Stimulated activated CD4-positive, alpha-beta T cell treated with anti-CD3 and anti-CD28 coated beads, Interleukin-4, amount 100 ng/mL, for 24 hours (primary cell): Measurements from ENCODE around the gene GPR55.
"Not testable (repeated sequence)": the region's sequence is repeated elsewhere in the genome, so short reads cannot be mapped to it uniquely, and the experiment has no call there.

Experiments used
- DNase-seq: peaks from one replicate; pipeline ENCODE4 v3.0.0-alpha.2; 2020

The GPR55 gene

GRCh38 chr2:230950874-230951339 is 25.9 kb upstream of the GPR55 start:
- DNase-seq: no peak

DNA sequence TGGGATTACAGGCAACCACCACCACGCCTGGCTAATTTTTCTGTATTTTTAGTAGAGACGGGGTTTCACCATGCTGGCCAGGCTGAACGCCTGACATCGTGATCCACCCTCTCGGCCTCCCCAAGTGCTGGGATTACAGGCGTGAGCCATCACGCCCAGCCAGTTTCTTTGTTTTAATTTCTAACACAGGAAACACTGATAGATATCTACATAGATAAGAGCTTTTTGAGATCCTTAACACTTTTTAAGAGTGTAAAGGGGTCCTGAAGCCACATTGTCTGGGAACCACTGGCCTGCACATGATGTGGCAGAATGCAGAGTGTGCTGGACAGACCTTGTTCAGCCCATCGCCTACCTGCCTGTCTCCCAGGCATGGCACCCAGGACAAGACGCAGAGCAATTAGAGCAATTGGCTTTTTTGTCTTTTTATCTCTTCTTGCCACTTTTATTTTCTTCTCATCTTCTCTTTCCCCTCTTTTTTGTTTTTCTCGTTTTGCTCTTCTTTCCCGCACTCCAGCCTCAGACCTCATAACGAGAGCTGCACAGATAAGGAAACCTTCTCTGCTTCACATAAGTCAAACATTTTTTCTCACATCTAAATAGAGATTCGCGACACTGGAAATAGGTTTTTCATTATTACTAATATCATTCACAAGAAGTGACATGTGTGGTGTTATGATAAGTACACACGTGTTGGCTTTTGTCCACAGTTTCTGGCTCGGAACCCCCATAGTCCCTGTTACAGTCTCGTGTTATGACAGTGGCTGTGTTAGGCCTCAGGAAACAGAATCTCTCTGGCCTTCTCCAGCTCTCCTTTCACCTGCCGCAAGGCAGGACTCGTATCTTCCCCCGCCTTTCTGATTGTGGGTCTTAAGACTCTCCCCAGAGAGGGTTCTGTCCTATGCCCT is 25.2 kb upstream of the GPR55 start:
- DNase-seq: peak; percentile 39

DNA sequence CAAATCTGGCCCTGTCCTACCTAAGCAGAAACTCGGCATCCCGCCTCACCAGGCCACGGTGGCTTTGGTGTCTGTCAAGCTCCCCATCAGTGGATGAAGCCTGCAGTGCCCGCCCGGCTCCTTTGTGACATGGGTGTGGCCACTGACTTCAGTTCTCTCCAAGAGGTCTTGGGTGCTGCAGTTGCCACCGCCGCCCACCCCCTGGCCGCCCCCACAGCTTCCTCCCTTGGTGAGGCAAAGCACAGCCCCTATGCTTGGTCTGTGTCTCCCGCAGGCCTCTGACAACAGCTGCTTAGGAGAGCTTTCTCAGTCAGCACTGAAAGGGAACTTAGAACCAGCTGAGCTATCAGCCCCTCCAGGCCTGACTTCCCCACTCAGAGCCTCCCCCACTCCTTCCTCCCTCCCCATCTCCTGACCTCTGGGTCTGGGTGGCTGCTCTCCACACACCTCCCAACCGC is 22.9 kb upstream of the GPR55 start:
- DNase-seq: no peak

GRCh38 chr2:230947235-230947576 is 22.2 kb upstream of the GPR55 start:
- no peak for DNase-seq

GRCh38 chr2:230946429-230947234 is 21.6 kb upstream of the GPR55 start:
- DNase-seq: no peak

GRCh38 chr2:230944757-230945372 is 19.8 kb upstream of the GPR55 start:
- no peak for DNase-seq

DNA sequence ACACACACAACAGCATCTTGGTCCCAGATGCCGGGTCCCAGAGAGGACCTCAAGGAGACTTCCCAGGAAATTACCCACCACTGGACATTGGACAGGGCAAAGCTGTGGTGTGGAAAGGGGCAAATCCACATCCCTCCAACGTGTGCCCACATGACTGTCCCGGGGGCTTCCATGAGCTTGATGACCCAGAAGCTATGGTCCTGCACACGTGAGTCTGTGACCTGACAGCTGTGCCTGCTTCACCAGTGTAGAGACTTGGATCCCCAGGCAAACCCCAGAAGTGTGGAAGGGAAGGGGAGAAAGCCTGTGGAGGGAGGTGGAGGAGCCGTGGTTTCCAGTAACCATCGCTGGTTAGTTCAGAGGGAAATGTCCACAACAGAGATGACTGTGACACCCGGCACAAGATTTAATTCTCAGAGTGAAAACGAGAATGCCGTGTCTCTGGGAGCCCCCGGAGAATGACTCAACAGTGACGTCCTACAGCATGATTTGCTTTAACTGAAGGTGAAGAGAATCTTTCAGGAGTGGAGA is 19.1 kb upstream of the GPR55 start:
- DNase-seq: peak; percentile 72

DNA sequence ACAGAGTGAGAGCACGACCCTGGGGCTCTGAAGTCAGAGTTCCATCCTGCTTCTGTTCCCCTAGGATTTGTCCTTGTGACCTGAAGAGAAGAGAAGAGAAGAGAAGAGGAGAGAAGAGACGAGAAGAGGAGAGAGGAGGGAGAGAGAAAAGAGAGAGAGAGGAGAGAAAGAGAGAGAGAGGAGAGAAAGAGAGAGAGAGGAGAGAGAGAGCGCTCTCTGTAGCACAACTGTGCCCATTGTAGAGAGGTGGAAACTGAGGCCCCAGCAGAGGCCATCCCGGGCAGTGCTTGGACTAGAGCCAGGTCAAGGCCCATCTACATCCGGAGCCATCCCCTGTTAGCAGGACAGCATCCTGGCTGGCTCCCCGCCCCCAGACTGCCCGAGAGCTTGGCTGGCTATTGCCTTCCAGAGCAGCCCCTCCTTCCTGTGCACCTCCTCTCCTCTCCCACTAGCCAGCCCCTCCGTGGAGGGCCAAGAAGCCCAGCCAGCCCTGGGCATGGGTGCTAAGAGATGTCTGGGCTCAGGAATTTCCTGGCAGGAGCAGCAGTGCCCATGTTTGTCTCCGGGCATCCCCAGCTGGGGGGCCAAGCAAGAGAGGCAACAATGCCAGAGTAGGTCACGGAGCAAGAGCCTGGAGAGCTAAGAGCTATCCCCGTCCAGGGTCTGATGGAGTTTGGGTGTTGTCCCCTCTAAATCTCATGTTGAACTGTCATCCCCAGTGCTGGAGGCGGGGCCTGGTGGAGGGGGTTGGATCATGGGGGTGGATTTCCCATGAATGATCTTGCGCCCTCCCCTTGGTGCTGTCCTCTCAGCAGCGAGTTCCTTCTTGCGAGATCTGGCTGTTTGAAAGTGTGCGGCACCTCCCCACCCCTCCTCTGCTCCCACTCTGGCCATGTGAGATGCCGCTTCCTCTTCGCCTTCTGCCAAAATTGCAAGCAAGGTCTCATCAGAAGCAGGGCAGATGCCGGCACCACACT is 18.2 kb upstream of the GPR55 start:
- peak; percentile 40 for DNase-seq

- DNase-seq: no peak
These were observed 17.3 kb upstream of the GPR55 start for GRCh38 chr2:230942371-230942770.

DNA sequence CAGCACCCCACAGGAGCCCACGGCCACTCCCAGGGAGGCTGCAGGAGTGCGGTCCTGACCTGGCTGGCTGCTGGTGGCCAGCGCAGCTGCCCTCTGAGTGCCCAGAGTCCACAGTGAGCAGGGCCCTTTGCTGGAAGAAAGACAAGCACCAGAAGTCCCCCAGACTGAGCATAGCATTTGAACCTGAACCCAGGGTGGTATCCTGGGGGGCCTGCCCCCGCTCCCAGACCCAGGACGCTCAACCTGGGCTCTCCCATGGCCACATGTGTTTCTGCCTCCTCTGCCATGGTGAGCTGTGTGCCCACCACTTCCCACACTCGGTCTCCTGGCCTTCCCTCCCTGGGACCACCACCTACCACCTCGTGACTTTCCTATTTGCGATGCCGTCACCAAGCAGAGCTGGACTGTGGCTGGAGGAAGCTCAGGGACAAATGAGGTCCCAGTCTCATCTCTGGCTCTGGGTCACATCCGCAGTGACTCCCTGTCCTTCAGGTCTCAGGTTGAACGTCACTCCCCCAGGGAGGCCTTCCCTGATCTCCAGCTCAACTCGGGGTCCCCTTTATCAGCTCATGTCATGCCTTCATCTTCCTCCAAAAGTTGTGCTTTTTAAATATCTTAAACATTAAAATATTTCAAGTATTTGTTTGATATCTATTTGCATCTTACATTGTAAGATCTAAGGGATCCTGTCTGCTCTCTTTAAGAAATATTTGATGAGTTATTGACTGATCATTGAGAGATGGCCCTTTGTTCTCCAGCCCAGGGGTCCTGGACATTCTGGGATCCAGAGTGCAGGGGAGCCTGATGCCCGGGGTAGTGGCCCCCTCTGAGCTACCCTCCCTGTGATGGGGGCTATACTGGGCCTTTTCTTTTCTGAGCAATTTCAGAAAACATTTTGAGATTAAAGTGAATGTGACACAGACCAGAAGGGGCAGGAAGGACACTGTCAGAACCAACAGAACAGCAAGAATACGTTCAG is 16.4 kb upstream of the GPR55 start:
- no peak for DNase-seq

DNA sequence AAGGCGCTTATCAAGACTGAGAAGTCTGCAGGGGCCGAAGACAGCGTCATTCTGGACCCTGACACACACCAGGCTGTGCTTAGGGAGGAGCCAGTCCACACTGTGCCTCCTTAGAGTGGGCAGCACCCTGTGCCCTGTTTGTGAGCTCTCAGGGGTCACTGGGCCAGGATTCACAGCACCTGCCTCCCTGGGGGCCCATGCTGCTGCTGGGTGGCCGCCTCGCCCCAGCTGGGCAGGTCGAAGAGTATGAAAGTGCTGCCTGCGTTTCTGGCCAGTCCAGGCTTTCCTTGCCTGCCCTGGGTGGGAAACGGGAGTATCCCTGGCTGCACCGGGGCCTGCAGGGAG is 15.4 kb upstream of the GPR55 start:
- DNase-seq: no peak

DNA sequence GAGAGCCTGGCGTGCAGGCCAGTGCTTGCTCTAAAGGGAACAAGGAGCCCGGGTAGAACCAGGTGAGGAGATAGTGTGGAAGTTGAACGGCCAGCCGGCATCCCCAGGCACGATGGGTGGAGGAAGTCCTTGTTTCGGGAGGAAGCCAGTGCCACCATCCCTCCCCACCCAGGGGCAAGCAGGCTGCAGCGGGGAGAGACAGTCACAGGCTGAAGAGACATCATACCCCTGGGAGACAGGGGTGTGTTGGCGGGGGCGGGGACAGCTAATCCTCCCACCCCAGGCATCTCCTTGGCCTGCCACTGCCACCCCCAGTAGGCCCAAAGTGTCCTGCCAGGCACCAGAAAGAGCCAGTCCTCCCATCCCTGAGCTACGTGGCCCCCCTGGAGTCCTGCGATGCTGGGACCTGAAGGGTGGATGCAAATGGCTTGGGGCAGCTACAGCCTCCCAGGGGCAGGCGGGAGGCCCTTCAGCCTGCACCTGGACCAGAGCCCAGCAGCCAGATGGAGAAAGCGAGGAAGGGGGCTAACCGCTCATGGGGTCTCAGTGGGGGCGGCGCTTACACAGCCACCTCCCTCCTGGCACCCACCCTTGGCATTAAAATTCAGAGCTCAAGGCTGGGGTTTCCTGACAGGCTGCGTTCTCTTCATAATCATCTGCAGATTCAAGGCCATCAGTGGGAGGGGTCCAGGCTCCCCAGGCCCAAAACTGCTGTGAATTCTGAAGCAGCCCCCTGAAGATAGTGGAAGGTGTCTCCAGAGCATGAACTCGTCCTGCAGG is 14.8 kb upstream of the GPR55 start:
- no peak for DNase-seq

DNA sequence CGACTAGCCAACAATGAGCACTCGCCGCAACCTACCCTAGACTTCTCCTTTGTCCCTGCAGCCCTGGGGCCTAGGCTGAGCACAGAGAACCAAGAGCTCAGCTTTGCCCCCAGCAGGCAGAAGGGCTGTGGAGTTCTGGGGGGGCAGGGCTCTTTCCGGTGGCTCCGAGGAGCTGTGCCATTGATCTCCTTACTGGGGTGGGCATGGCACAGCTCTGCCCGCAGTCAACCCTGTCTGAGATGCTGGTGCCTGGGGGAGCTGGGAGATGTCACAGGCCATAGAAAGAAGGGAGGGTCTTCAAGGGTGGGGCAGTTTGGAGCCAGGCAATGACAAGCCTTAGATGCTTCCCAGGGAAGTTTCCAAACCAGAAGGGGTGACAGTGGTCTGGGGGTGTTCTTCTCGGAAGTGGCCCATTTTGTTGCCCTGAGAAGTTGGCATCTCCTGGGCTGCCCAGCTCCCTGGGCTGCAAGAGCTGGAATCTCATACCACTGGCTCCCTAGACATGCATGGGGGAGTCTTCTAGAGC is 14.1 kb upstream of the GPR55 start:
- DNase-seq: no peak

DNA sequence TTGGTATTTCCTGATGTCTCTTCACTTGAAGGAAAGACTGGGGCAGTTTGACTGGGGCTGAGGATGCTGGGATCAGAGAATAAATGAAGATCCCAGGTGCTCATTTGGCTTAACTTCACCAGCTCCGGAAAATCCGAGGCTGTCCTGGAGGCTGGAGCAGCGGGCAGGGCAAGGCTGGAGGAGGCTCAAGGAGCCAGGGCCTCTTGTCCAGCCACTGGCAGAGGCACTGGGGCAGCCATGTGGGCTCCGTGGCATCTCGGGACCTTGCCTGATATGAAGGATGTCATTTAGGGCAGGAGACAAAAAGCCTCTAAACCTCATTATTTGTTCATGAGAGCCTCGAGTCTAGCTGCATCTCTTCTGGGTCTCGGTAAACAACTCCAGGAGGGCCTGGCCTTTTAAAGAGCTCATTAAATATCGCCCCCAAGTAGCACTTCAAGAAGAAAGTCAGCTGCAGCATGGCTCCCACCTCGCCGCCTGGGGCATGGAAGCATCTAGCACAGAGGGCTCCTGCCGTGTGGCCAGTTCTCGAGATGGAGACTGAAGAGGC is 13.5 kb upstream of the GPR55 start:
- DNase-seq: no peak

GRCh38 chr2:230938098-230938497 is 13.1 kb upstream of the GPR55 start:
- no peak for DNase-seq

DNA sequence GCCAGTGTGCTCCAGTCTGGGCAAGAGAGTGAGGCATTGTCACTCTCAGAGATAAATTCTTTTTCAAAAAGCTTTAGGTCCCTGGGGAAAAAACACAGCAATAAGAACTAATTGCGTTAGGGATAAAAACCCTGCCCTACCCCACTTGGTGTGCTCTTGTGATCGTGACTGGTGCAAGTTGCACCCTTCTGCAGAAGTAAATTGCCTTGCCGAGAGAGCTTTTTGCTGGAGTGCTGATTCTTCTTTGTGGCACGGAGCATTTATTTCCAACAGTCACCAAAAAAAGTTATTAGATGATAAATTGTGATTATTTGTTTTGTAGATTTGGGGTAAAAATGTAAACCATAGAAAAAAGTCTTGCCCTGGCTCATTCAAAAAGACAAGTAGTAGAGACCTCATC is 12.3 kb upstream of the GPR55 start:
- DNase-seq: no peak

GRCh38 chr2:230936243-230936642 is 11.2 kb upstream of the GPR55 start:
- DNase-seq: not testable (repeated sequence)

DNA sequence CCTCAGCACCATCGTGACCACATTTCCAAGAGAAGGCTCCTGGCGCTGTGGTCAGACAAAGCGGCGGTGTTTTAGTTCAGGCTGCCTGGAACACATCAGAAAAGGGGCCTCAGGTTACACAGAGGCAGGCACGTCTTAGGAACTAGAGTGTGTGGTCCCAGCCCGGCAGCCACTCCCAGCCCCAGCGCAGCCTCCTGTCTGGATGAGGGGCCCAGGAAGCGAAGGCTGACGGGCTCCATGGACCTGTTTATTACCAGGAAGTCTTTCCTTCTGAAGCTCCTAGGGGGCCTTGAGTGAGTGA is 10.0 kb upstream of the GPR55 start:
- no peak for DNase-seq
